ENCODE measurements around the gene LANCL3. TPM values are rescaled to one million over a fixed set of nuclear protein-coding genes. Genes with fewer than 3 reads are reported as not detected.

Gene LANCL3
- total RNA-seq, 1 experiment from 2014 or later = 2.5 TPM

DNA sequence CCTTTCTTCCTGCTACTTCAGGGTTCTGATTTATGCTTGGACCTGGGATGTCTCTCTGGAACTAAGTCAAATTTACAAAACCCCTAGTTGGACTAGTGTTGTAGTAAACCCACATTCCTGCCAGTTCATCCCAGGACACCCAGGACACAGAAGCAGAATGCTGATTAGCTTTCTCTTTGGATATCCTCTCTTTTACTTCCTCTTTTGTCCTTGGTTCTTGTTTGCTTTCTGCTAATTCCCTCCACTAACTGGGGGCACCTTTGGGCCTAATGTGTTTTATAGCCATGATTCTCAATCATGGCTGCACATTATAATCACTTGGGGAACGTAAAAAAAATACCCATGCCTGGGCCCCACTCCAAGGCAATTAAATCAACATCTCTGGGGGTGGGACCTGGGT lies 42.5 kb downstream of the LANCL3 start:
- intact Hi-C loops (cut with micrococcal nuclease; ENCODE audit: unreplicated experiment) = no loop called here
- H3K27me3 ChIP-seq (replicated peaks; ENCODE audit: insufficient read depth, low read depth, low read length, poor library complexity) = no peaks in the 10 kb centered on the region
- CTCF ChIA-PET = no interaction called here
- no peaks in the 10 kb centered on the region for H3K4me1 ChIP-seq (ENCODE audit: insufficient read depth, low read length, poor library complexity, severe bottlenecking)
- no TSS peak for BruUV-seq (replicated peaks)
- H3K9me3 ChIP-seq (ENCODE audit: low read depth, low read length, poor library complexity, severe bottlenecking) = no peaks in the 10 kb centered on the region
- H3K4me3 ChIP-seq (ENCODE audit: low read depth, low read length, poor library complexity, severe bottlenecking) = no peak overlapping the region
- POLR2A ChIA-PET (ENCODE audit: low non-redundant PET) = no interaction called here
- H3K36me3 ChIP-seq (ENCODE audit: insufficient read depth, low read length, poor library complexity, severe bottlenecking) = no peaks in the 10 kb centered on the region
- DNase-seq (ENCODE audit: low spot score) = no peak
- H3K27ac ChIP-seq (ENCODE audit: low read depth, low read length, poor library complexity, severe bottlenecking) = no peak overlapping the region
- TF ChIP-seq CTCF (conservative IDR thresholded peaks at IDR 0.05; ENCODE audit: low read depth, low read length) = no peak
- TF ChIP-seq EZH2 (IDR thresholded peaks at IDR 0.05; ENCODE audit: borderline replicate concordance, low read depth, low read length, poor library complexity, severe bottlenecking) = no peak

DNA sequence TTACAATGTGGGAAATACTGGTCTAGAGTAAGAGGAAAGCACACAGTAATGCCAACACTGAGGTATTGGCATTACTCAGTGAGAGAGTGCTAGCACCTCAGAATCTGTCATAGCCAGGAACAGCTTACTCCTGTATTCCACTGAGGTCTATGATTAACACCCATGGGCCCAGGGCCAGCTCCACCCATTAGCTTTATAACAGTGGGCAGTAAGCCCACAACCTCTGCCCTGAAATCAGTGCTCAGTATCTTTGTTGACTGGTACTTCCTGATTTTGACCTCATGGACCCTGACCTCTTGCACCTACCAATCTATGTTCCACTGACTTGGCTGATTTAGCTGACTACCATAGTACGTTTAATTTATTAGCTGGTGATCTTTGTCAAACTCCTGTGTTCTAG lies 56.1 kb downstream of the LANCL3 start:
- intact Hi-C loops (cut with micrococcal nuclease; ENCODE audit: unreplicated experiment) = no loop called here
- Histone ChIP-seq H3K9me3 (ENCODE audit: low read depth, low read length, poor library complexity, severe bottlenecking) (no peaks in the 10 kb centered on the region), H3K27me3 (replicated peaks; ENCODE audit: insufficient read depth, low read depth, low read length, poor library complexity) (no peaks in the 10 kb centered on the region), H3K36me3 (ENCODE audit: insufficient read depth, low read length, poor library complexity, severe bottlenecking) (no peaks in the 10 kb centered on the region), H3K4me3 (ENCODE audit: low read depth, low read length, poor library complexity, severe bottlenecking) (no peak overlapping the region), H3K27ac (ENCODE audit: low read depth, low read length, poor library complexity, severe bottlenecking) (no peak overlapping the region), H3K4me1 (ENCODE audit: insufficient read depth, low read length, poor library complexity, severe bottlenecking) (no peaks in the 10 kb centered on the region)
- no TSS peak for BruUV-seq (replicated peaks)
- ChIA-PET POLR2A (ENCODE audit: low non-redundant PET) (no interaction called here), CTCF (no interaction called here)
- TF ChIP-seq CTCF (conservative IDR thresholded peaks at IDR 0.05; ENCODE audit: low read depth, low read length) = no peak
- TF ChIP-seq EZH2 (IDR thresholded peaks at IDR 0.05; ENCODE audit: borderline replicate concordance, low read depth, low read length, poor library complexity, severe bottlenecking) = no peak
- DNase-seq (ENCODE audit: low spot score) = no peak

DNA sequence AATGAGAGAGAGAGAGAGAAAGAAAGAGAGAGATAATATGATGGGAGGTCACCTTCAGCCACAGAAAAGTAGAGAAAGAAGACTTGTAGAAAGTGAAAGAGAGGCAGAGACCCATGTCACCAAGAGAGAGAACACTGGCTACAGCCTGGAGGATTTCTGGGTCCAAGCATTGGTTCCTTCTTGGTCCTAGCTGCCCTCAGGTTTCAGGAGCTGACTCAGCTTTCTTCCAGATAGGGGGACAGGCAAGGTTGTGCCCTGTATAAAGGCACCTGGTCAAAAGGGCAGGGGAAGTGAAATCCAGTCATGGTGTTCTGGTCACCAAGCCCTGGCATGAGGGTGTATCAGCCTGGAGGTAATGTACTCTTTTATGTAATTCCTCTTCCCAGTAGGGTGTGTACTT lies 66.6 kb downstream of the LANCL3 start:
- intact Hi-C loops (cut with micrococcal nuclease; ENCODE audit: unreplicated experiment) = no loop called here
- no peak for DNase-seq (ENCODE audit: low spot score)
- Histone ChIP-seq H3K27me3 (replicated peaks; ENCODE audit: insufficient read depth, low read depth, low read length, poor library complexity) (no peaks in the 10 kb centered on the region), H3K36me3 (ENCODE audit: insufficient read depth, low read length, poor library complexity, severe bottlenecking) (no peaks in the 10 kb centered on the region), H3K4me3 (ENCODE audit: low read depth, low read length, poor library complexity, severe bottlenecking) (no peak overlapping the region), H3K9me3 (ENCODE audit: low read depth, low read length, poor library complexity, severe bottlenecking) (no peaks in the 10 kb centered on the region), H3K27ac (ENCODE audit: low read depth, low read length, poor library complexity, severe bottlenecking) (no peak overlapping the region), H3K4me1 (ENCODE audit: insufficient read depth, low read length, poor library complexity, severe bottlenecking) (no peaks in the 10 kb centered on the region)
- TF ChIP-seq CTCF (conservative IDR thresholded peaks at IDR 0.05; ENCODE audit: low read depth, low read length) (no peak), EZH2 (IDR thresholded peaks at IDR 0.05; ENCODE audit: borderline replicate concordance, low read depth, low read length, poor library complexity, severe bottlenecking) (no peak)
- ChIA-PET CTCF (no interaction called here), POLR2A (ENCODE audit: low non-redundant PET) (no interaction called here)
- BruUV-seq (replicated peaks) = no TSS peak
